GM10266 (cell line): ENCODE measurements around the gene CAMK1D.
A peak's percentile ranks its signal among the peaks of the same experiment; 100 is the strongest.

Source experiments
- DNase-seq: peaks from one replicate; pipeline ENCODE4 v3.0.0; 2012; ENCODE audit errors: extremely low spot score
- CTCF ChIP-seq: IDR thresholded peaks from 2 replicates; pipeline ENCODE4 v1.5.1; 2012; ENCODE audit warnings: mild to moderate bottlenecking, low read depth; ENCODE audit not compliant: control insufficient read depth, insufficient read depth; ENCODE audit errors: missing control alignments

CAMK1D gene

GRCh38 chr10:12633776-12634620 is 284.7 kb downstream of the CAMK1D start:
- DNase-seq: no peak
- no peak for TF ChIP-seq CTCF

GRCh38 chr10:12634621-12634931 is 285.2 kb downstream of the CAMK1D start:
- no peak for TF ChIP-seq CTCF
- DNase-seq: no peak

GRCh38 chr10:12635127-12635541 is 285.8 kb downstream of the CAMK1D start:
- no peak for DNase-seq
- no peak for TF ChIP-seq CTCF

GRCh38 chr10:12636571-12636970 is 287.2 kb downstream of the CAMK1D start:
- no peak for DNase-seq
- no peak for TF ChIP-seq CTCF

- no peak for DNase-seq
- TF ChIP-seq CTCF: no peak
These were observed 288.3 kb downstream of the CAMK1D start for GRCh38 chr10:12637649-12638048.

GRCh38 chr10:12638103-12638502 is 288.8 kb downstream of the CAMK1D start:
- DNase-seq: peak; percentile 32
- no peak for TF ChIP-seq CTCF

- no peak for TF ChIP-seq CTCF
- DNase-seq: no peak
These were observed 289.4 kb downstream of the CAMK1D start for GRCh38 chr10:12638781-12639180.
